Erythroblast (primary cell): ENCODE data around the gene OR1Q1.

Experiments used
- GATA1 ChIP-seq: IDR thresholded peaks from 2 replicates; pipeline ENCODE4 v1.6.1; 2011; ENCODE audit warnings: low read depth, mild to moderate bottlenecking, control low read depth, low read length, moderate library complexity
- POLR2A ChIP-seq: IDR thresholded peaks from 2 replicates; pipeline ENCODE4 v1.6.1; 2011; ENCODE audit warnings: mild to moderate bottlenecking, low read length

DNA sequence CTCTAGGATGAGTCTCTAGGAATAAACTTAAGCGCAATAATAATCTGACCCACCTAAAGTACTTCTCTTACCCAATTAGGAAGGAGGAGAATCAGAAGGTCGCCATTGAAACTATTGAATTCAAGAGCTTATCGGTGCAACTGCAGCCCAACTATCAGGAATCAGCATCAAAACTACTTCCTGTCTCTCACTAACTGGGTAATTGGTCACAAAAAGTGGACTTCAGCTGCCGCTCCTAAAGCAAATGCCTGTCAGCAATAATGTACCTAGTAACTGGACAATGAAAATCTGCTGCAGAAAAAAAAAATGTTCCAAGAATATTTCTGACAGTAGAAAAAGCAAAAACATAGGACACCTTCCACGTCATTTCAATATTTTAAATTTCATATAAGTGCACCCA lies 34.7 kb upstream of the OR1Q1 start:
- TF ChIP-seq POLR2A (no peak), GATA1 (no peak)
